ENCODE measurements around the gene C14orf132.

GRCh38 chr14:96094211-96094610 is 55.0 kb downstream of the C14orf132 start:
- no peak for TF ChIP-seq POLR2A (IDR thresholded peaks at IDR 0.05)
- no peak for TF ChIP-seq CTCF (IDR thresholded peaks at IDR 0.05)
- no peak for TF ChIP-seq POLR2AphosphoS5 (IDR thresholded peaks at IDR 0.05; ENCODE audit: insufficient read depth in 1 of 2, low read depth in 1 of 2)
